Activated B cell treated with CpG ODN at 0.5 μM for 24 hours (primary cell): ENCODE results near the gene CYTIP. TPM values are rescaled to one million over a fixed set of nuclear protein-coding genes. Genes with fewer than 3 reads are reported as not detected.

Experiments
- ATAC-seq: fragments of 200-7000 bp; cut with Tn5 transposase; one replicate; pipeline ENCODE4 v1.10.0; 2021; ENCODE audit warnings: low read depth, mild to moderate bottlenecking, moderate library complexity
- CTCF ChIA-PET: fragments of 350-600 bp; sonication (Branson Sonifier 250); formaldehyde crosslinking; loops from one replicate; lab custom pipeline; 2021; ENCODE audit warnings: antibody characterized with exemption; lab: Charles Lee
- POLR2A ChIA-PET: fragments of 350-600 bp; sonication (Branson Sonifier 250); formaldehyde crosslinking; loops from one replicate; lab custom pipeline; 2021; ENCODE audit warnings: antibody characterized with exemption; lab: Charles Lee
- DNase-seq: peaks from one replicate; pipeline ENCODE4 v3.0.0; 2022
- H3K27ac Mint-ChIP-seq: one replicate; pipeline ENCODE4 v1.8.0; 2020; ENCODE audit warnings: mixed read lengths
- H3K27me3 Mint-ChIP-seq: one replicate; pipeline ENCODE4 v1.8.0; 2021; ENCODE audit warnings: mixed read lengths
- H3K36me3 Mint-ChIP-seq: one replicate; pipeline ENCODE4 v1.8.0; 2021; ENCODE audit warnings: low read depth, mixed read lengths
- H3K4me1 Mint-ChIP-seq: one replicate; pipeline ENCODE4 v1.8.0; 2021; ENCODE audit warnings: mixed read lengths
- H3K4me3 Mint-ChIP-seq: one replicate; pipeline ENCODE4 v1.8.0; 2020; ENCODE audit warnings: mild to moderate bottlenecking, mixed read lengths
- H3K9me3 Mint-ChIP-seq: one replicate; pipeline ENCODE4 v1.8.0; 2020; ENCODE audit warnings: mixed read lengths
- CTCF ChIP-seq: fragments of 200-600 bp; IDR thresholded peaks from one replicate; pipeline ENCODE4 v1.8.0; 2022; ENCODE audit warnings: antibody characterized with exemption, mild to moderate bottlenecking
- intact Hi-C: fragments of 100-400 bp; cut with micrococcal nuclease; formaldehyde crosslinking; loops from one replicate; pipeline ENCODE4 v1.15.1; 2024
- total RNA-seq: library from RNA; stranded (reverse); gene quantifications from 2 replicates; pipeline ENCODE4 v1.2.3, GENCODE V29; 2022

Gene CYTIP
- total RNA-seq, 1 donor from 2014 or later, result 129 TPM

GRCh38 chr2:157487747-157488146, 43.9 kb upstream of the CYTIP start:
- ATAC-seq, result no peak

DNA sequence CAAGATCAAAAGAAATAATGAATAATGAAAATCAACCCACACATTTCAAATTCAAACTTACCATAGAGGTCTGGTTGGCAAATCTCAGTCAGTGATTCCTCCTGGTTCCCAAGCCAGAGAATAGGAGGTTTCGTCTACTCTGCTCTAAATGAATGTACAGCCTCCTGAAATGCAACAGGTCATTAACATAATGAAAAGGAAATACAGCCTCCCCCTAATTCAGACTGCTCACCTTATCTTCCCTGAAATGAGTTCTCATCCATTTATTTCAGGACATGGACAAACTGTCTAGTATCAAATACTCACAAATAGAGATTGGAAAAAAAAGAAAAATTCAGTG, 43.4 kb upstream of the CYTIP start:
- POLR2A ChIA-PET, result no interaction called here
- no peak for DNase-seq
- no peaks in the 10 kb centered on the region for H3K27me3 Mint-ChIP-seq
- no peak overlapping the region for H3K27ac Mint-ChIP-seq
- intact Hi-C loops, result no loop called here
- H3K4me1 Mint-ChIP-seq, result peaks cover 4% of the 10 kb centered on the region
- no peaks in the 10 kb centered on the region for H3K9me3 Mint-ChIP-seq
- H3K4me3 Mint-ChIP-seq, result no peak overlapping the region
- CTCF ChIA-PET, result interaction anchor here (1.9 to 3.8 kb wide), 2 partner anchors 160 to 185 kb away, joined by 6 to 23 read pairs; no protein-coding TSS in a partner anchor
- ATAC-seq, result no peak
- no peaks in the 10 kb centered on the region for H3K36me3 Mint-ChIP-seq
- TF ChIP-seq CTCF, result no peak

More at GRCh38 chr2:157487747-157488146, 43.9 kb upstream of the CYTIP start:
- H3K9me3 Mint-ChIP-seq, result no peaks in the 10 kb centered on the region
- DNase-seq, result no peak
- TF ChIP-seq CTCF, result no peak
- no peaks in the 10 kb centered on the region for H3K36me3 Mint-ChIP-seq
- H3K4me1 Mint-ChIP-seq, result peaks cover 9% of the 10 kb centered on the region
- H3K27me3 Mint-ChIP-seq, result no peaks in the 10 kb centered on the region
- CTCF ChIA-PET, result interaction anchor here (0.9 to 3.8 kb wide), 3 partner anchors 17 to 185 kb away, joined by 5 to 23 read pairs (median 6); no protein-coding TSS in a partner anchor
- H3K4me3 Mint-ChIP-seq, result no peak overlapping the region
- no peak overlapping the region for H3K27ac Mint-ChIP-seq
- POLR2A ChIA-PET, result interaction anchor here (0.5 to 1.2 kb wide), 2 partner anchors 15 to 26 kb away, joined by 3 to 4 read pairs; no protein-coding TSS in a partner anchor
- intact Hi-C loops, result no loop called here

DNA sequence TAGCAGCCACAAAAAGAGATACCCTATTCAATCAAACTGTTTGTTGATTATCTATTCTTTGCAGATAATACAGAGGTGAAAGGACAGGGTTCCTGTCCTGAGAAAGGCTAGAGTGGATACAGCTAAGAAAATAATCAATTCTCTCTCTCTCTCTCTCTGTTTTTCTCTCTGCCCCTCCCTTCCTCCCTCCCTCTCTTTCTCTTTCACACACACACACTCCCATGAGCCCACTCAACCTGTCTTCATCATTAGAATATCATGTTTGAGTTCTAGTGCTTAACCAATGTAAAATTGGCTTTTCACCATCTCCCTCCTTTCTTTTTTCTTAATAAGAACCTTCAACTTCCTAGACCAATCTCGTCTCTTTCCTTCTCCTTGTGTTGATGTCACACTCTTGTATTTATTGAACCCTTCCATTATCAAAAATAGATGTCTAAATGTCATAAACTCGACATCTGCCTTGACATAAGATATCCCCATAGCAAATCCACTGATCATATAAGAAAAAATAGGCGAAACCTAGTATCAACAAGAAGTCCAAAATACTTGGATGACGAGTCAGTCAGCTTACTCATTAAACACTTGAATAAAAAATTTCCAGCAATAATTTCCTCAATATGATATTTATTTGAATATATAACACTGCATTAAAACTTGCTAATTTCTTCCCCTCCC, 42.8 kb upstream of the CYTIP start:
- no peak for ATAC-seq
- Mint-ChIP-seq H3K9me3 (no peaks in the 10 kb centered on the region), H3K36me3 (no peaks in the 10 kb centered on the region), H3K4me3 (no peak overlapping the region), H3K27me3 (no peaks in the 10 kb centered on the region), H3K27ac (no peak overlapping the region), H3K4me1 (peaks cover 3% of the 10 kb centered on the region)
- no peak for DNase-seq
- ChIA-PET POLR2A (interaction anchor here (1.2 kb wide), 1 partner anchor 62 kb away, joined by 3 read pairs; no protein-coding TSS in a partner anchor), CTCF (interaction anchor here (1.9 to 3.8 kb wide), 2 partner anchors 159 to 184 kb away, joined by 6 to 23 read pairs; no protein-coding TSS in a partner anchor)
- intact Hi-C loops, result no loop called here
- TF ChIP-seq CTCF, result no peak

DNA sequence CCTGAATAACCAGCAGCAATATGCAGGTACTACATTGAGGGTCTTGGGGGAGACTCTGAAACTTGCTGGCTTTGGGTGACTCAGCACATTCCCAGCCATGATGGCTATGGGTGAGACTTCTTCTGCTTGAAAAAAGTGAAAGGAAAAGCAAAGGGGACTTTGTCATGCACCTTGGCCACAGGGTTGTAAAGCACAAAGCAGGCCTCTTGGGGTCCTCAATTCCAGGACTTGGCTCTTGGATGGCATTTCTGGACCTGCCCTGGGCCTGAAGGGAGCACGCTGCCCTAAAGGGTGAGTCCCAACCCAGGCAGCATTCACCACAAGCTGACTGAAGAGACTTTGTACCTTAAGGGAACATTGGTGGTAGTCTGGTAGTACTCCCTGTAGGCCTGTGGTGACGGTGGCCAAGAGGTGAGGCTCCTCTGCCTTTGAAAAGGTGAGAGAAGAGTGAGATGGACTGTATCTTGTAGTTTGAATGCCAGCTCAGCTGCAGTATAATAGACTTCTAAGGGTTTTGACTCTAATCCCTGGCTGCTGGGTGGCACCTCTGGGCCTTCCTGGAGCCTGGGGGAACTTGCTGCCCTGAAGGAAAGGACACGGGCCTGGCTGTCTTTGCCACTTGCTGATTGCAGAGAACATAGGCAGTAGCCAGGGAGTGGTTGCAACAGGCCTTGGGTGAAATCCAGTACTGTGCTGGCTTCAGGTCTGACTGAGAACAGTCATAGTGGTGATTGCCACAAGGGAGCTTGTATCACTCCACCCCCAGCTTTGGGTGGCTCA, 36.5 kb upstream of the CYTIP start:
- H3K9me3 Mint-ChIP-seq, result no peaks in the 10 kb centered on the region
- CTCF ChIA-PET, result interaction anchor here (0.6 to 1.7 kb wide), 4 partner anchors 12 to 532 kb away, joined by 3 to 4 read pairs (median 4); no protein-coding TSS in a partner anchor
- no peak for TF ChIP-seq CTCF
- no peaks in the 10 kb centered on the region for H3K27me3 Mint-ChIP-seq
- no peaks in the 10 kb centered on the region for H3K36me3 Mint-ChIP-seq
- H3K4me3 Mint-ChIP-seq, result no peak overlapping the region
- intact Hi-C loops, result no loop called here
- POLR2A ChIA-PET, result interaction anchor here (0.7 to 1.6 kb wide), 2 partner anchors 11 to 37 kb away, joined by 3 to 8 read pairs; no protein-coding TSS in a partner anchor
- DNase-seq (no peak), ATAC-seq (no peak)
- H3K4me1 Mint-ChIP-seq, result peaks cover 22% of the 10 kb centered on the region
- H3K27ac Mint-ChIP-seq, result peak overlapping the region; percentile 30
